HG03135 (cell line): ENCODE results near the gene IP6K2.
"Not testable (repeated sequence)": the region's sequence is repeated elsewhere in the genome, so short reads cannot be mapped to it uniquely, and the experiment has no call there.

Source experiments
- ATAC-seq: cut with Tn5 transposase; IDR thresholded peaks from one replicate; pipeline ENCODE4 v1.9.1; 2021; ENCODE audit warnings: mild to moderate bottlenecking, moderate library complexity; ENCODE audit not compliant: unreplicated experiment

IP6K2 gene

GRCh38 chr3:48733752-48734518, 16.9 kb upstream of the IP6K2 start:
- ATAC-seq: not testable (repeated sequence)

- no peak for ATAC-seq
Observed at GRCh38 chr3:48727511-48727910, 10.5 kb upstream of the IP6K2 start.

- not testable (repeated sequence) for ATAC-seq
Observed at GRCh38 chr3:48725185-48725855, 8.3 kb upstream of the IP6K2 start.

- ATAC-seq: no peak
Observed at GRCh38 chr3:48723725-48724124, 6.7 kb upstream of the IP6K2 start.

- not testable (repeated sequence) for ATAC-seq
Observed at GRCh38 chr3:48723293-48723692, 6.3 kb upstream of the IP6K2 start.

- ATAC-seq: no peak
Observed at GRCh38 chr3:48716508-48716981, 476 bp downstream of the IP6K2 start.

- ATAC-seq: no peak
Observed at GRCh38 chr3:48715174-48715800, 1.7 kb downstream of the IP6K2 start.

GRCh38 chr3:48711727-48712126, 5.3 kb downstream of the IP6K2 start:
- no peak for ATAC-seq

GRCh38 chr3:48709051-48709461, 8.0 kb downstream of the IP6K2 start:
- ATAC-seq: no peak

GRCh38 chr3:48708481-48708889, 8.5 kb downstream of the IP6K2 start:
- no peak for ATAC-seq

- ATAC-seq: no peak
Observed at GRCh38 chr3:48707157-48707556, 9.9 kb downstream of the IP6K2 start.

- no peak for ATAC-seq
Observed at GRCh38 chr3:48702320-48702920, 14.6 kb downstream of the IP6K2 start.

- ATAC-seq: no peak
Observed at GRCh38 chr3:48700731-48701405, 16.2 kb downstream of the IP6K2 start.

- no peak for ATAC-seq
Observed at GRCh38 chr3:48698891-48699290, 18.1 kb downstream of the IP6K2 start.

GRCh38 chr3:48697952-48698351, 19.1 kb downstream of the IP6K2 start:
- ATAC-seq: no peak

GRCh38 chr3:48696601-48697000, 20.4 kb downstream of the IP6K2 start:
- ATAC-seq: no peak

GRCh38 chr3:48696156-48696555, 20.9 kb downstream of the IP6K2 start:
- ATAC-seq: no peak

GRCh38 chr3:48695393-48695753, 21.6 kb downstream of the IP6K2 start:
- ATAC-seq: no peak

GRCh38 chr3:48694610-48695392, 22.2 kb downstream of the IP6K2 start:
- ATAC-seq: no peak

GRCh38 chr3:48693826-48694225, 23.2 kb downstream of the IP6K2 start:
- ATAC-seq: no peak
